GM19395 (cell line): ENCODE results near the gene ANKS1B.
"Not testable (repeated sequence)": the region's sequence is repeated elsewhere in the genome, so short reads cannot be mapped to it uniquely, and the experiment has no call there.

Source experiments
- ATAC-seq: cut with Tn5 transposase; IDR thresholded peaks from one replicate; pipeline ENCODE4 v1.9.1; 2021; ENCODE audit warnings: mild to moderate bottlenecking, moderate library complexity; ENCODE audit not compliant: unreplicated experiment

Gene ANKS1B

GRCh38 chr12:99767809-99768208 is 216.9 kb downstream of the ANKS1B start:
- ATAC-seq = no peak

GRCh38 chr12:99766408-99766807 is 218.3 kb downstream of the ANKS1B start:
- ATAC-seq = no peak

GRCh38 chr12:99765469-99766114 is 219.1 kb downstream of the ANKS1B start:
- ATAC-seq = no peak

- no peak for ATAC-seq
Observed at GRCh38 chr12:99759444-99759843, 225.3 kb downstream of the ANKS1B start.

GRCh38 chr12:99758997-99759396 is 225.7 kb downstream of the ANKS1B start:
- no peak for ATAC-seq

- ATAC-seq = no peak
Observed at GRCh38 chr12:99752740-99753139, 232.0 kb downstream of the ANKS1B start.

GRCh38 chr12:99746538-99746937 is 238.2 kb downstream of the ANKS1B start:
- ATAC-seq = no peak

- ATAC-seq = no peak
Observed at GRCh38 chr12:99745895-99746294, 238.8 kb downstream of the ANKS1B start.

- ATAC-seq = no peak
Observed at GRCh38 chr12:99745121-99745520, 239.6 kb downstream of the ANKS1B start.

GRCh38 chr12:99736760-99737269 is 247.9 kb downstream of the ANKS1B start:
- no peak for ATAC-seq

GRCh38 chr12:99732131-99732530 is 252.6 kb downstream of the ANKS1B start:
- ATAC-seq = no peak

GRCh38 chr12:99722690-99723486 is 261.8 kb downstream of the ANKS1B start:
- ATAC-seq = no peak

- ATAC-seq = no peak
Observed at GRCh38 chr12:99721715-99722275, 262.9 kb downstream of the ANKS1B start.

- not testable (repeated sequence) for ATAC-seq
Observed at GRCh38 chr12:99720083-99720465, 264.7 kb downstream of the ANKS1B start.

GRCh38 chr12:99719411-99720082 is 265.2 kb downstream of the ANKS1B start:
- not testable (repeated sequence) for ATAC-seq

GRCh38 chr12:99715841-99716510 is 268.8 kb downstream of the ANKS1B start:
- not testable (repeated sequence) for ATAC-seq

- ATAC-seq = not testable (repeated sequence)
Observed at GRCh38 chr12:99714921-99715320, 269.8 kb downstream of the ANKS1B start.

GRCh38 chr12:99713946-99714520 is 270.7 kb downstream of the ANKS1B start:
- no peak for ATAC-seq

- ATAC-seq = no peak
Observed at GRCh38 chr12:99712281-99712680, 272.5 kb downstream of the ANKS1B start.

GRCh38 chr12:99711246-99711645 is 273.5 kb downstream of the ANKS1B start:
- ATAC-seq = no peak
